HCEC 1CT (cell line): ENCODE data around the gene FAR1.

Source experiments
- DNase-seq: peaks from one replicate; pipeline ENCODE4 v3.0.0-alpha.2; 2017

FAR1 gene

GRCh38 chr11:13669544-13670488 is 1.3 kb downstream of the FAR1 start:
- no peak for DNase-seq

GRCh38 chr11:13672576-13673210 is 4.2 kb downstream of the FAR1 start:
- DNase-seq, result no peak

DNA sequence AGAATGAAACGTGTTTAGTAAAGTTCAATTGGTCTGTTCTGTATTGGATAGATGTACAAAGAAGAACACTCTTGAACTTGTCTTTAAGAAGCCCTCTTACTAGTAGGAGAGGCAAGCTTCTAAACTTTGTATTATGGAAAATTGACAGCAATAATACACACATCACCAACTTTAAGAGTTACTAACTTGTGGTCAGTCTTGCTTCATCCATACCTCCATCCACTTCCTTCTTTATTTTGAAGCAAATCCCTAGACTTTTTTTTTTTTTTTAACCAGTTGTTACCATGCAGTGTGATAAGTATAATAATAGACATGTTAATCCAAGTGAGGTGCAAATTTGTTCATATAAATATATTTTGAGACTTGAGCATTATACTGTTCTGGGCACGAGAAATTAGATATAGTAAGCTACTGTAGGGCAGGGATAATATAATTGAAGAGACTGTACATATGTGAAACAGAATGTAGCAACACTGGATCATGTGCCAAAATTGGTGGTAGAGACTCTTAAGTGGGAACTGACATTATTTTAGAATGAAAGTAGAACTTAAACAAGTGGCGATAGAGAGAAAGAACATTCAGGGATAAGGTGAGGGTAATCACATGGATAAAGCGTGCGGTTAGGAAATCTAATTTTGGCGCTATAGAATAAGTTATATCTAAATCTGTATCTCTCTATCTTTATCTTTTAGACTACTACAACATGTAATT is 6.5 kb downstream of the FAR1 start:
- peak; percentile 32 for DNase-seq

DNA sequence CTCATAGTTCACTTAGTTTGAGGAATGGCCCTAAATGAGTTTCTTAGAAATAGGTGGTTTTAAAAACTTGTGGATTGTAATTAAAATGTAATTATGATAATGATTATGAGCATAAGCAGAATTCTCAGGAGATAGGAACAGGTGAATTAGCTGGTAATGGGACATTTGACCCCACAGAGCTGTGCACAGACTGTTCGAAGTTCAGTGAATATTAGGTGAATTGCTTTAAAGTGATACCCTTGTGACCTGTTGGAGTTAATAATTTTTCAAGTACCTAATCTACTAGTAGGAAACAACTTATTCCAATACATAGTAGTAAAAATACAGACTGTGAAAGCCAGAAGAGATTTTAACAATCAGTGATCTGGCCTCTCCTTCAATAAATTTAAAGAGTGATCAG is 8.1 kb downstream of the FAR1 start:
- DNase-seq, result no peak

DNA sequence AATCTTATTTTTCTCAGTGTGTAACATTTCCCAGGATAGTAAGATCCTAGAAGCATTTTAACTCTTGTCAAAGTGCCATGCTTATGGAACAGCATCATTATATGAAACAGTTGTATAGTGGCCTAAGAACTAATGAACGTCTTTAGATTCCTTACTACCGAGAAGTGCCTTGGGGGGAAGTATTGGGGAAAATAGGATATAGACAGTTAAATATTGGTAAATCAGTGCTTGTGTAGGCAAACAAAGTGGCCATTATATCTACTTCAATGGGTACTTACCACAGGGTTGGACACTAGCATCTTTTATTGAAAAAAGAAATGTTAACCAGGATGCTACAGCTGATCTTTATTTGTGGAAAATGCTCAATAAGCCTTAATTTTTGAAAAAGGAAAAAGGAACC is 11.3 kb downstream of the FAR1 start:
- no peak for DNase-seq

- no peak for DNase-seq
These were observed 12.2 kb downstream of the FAR1 start for GRCh38 chr11:13680501-13681264.

GRCh38 chr11:13681446-13681845 is 13.0 kb downstream of the FAR1 start:
- no peak for DNase-seq

DNA sequence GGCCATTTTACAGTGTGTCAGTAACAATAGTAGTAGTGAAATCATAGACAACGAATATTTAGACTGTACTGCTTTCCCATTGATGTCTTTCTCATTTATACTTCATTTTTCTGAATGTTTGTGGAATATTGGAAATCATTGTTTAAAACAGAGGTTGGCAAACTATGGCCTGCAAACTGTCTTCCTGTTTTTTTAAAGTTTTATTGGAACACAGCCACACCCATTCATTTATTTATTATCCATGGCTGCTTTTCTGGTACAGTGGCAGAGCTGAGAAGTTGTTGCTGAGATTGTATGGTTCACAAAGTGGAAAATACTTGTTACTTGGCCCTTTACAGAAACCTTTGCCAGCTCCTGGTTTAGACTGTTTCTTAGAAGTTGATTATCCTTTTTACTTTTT is 13.7 kb downstream of the FAR1 start:
- DNase-seq, result no peak

DNA sequence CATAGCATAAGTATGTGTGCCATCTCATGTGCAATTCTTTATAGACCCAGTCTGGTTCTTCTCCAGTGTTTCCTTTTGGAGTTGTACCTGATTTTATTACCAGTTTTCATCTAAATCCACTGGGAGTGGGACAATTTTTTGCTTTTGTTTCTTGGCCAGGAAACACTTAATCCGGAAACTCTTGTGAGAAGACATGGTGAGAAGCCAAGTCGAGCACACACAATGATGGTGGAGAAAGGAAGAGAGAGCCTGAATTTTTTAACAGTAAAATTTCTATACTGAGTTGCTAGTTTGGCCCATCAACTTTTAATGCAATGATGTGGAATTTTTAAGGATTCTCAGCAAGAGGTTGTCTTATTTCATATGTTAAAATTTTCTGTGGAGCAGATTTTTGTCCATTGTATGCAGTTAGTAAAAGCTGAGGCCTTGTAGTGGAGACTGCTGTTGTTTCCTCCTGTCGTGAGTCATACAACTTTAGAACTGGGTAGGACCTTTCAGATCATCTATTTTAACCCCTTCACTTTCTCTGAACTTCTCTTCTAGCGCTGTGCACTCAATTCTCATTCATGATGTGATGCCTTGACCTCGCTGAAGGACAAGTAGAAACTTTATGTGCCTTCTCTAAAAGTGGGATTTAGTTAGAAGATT is 17.1 kb downstream of the FAR1 start:
- DNase-seq, result no peak

GRCh38 chr11:13686776-13687175 is 18.3 kb downstream of the FAR1 start:
- DNase-seq, result no peak

- no peak for DNase-seq
These were observed 18.8 kb downstream of the FAR1 start for GRCh38 chr11:13687271-13687670.

- no peak for DNase-seq
These were observed 22.9 kb downstream of the FAR1 start for GRCh38 chr11:13691286-13691899.

DNA sequence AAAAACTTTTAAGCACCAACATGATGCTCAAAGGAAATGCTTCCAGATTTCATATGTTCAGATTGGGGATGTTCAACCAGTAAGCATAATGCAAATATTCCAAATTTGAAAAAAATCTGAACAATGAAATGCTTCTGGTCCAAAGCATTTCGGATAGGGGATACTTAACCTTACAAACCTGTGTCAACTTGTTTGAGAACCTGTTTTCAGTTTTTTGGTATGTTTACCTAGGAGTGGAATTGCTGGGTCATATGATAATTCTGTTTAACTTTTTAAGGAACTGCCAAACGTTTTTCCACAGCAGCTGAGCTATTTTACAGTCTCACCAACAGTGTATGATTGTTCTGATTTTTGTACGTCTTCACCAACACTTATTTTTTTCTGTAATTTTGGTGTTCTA is 23.7 kb downstream of the FAR1 start:
- DNase-seq, result no peak

- DNase-seq, result no peak
These were observed 25.6 kb downstream of the FAR1 start for GRCh38 chr11:13694115-13694514.

DNA sequence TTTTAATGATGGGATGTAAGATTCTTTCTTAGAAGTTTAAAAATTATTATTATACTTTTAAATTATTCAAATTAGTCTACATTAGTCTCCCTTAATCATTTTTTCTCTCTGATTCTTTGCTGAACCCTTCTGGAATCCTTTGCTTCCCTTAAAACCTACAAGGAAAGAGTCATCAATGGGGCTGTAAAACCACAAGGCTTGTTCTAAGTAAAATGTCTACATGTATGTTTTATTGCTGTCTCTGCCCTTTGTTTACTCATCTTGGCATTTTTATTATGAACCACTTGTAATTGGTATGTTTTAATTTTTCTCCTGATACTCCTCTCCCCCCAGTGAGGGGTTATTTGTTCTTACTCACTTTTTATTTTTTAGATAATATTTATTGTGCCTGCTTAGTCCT is 27.4 kb downstream of the FAR1 start:
- no peak for DNase-seq

- DNase-seq, result no peak
These were observed 29.2 kb downstream of the FAR1 start for GRCh38 chr11:13697710-13698109.

DNA sequence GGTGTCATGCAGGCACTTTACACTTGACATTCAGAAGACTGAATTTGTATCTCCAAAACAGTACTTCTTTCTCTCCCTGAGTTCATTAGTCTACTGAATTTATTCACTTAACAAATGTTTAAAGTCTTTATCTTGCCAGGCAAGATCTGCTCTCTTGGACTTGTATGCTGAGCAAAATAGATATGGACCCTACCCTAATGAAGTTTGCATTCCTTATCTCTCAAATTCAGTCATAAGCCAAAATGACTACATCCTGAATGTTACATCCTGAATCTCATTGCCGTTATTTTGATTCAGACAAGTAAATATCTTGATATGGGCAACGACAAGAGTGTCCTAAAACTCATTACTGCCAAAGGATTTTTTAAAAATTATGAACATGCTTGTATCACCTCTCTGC is 29.7 kb downstream of the FAR1 start:
- no peak for DNase-seq

- DNase-seq, result no peak
These were observed 30.6 kb downstream of the FAR1 start for GRCh38 chr11:13699041-13699440.

DNA sequence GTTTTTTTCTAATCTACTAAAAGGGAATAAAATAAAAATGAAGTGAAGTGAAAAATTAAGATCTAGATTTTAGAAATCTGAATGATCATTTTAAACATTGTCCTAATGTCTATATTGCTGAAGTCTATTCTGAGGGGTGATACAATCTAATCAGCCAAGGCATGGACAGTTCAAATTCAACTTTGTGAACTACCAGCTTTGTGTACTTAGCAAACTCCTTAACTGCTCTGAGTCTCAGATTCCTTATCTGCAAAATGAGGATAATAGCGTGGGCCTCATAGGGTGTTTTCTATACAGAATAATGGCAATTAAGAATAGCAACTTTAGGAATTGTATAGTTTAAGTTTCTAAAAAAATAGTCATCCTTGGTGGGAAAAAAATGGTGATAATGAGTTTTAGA is 31.4 kb downstream of the FAR1 start:
- DNase-seq, result no peak

- DNase-seq, result no peak
These were observed 33.0 kb downstream of the FAR1 start for GRCh38 chr11:13701506-13701905.

DNA sequence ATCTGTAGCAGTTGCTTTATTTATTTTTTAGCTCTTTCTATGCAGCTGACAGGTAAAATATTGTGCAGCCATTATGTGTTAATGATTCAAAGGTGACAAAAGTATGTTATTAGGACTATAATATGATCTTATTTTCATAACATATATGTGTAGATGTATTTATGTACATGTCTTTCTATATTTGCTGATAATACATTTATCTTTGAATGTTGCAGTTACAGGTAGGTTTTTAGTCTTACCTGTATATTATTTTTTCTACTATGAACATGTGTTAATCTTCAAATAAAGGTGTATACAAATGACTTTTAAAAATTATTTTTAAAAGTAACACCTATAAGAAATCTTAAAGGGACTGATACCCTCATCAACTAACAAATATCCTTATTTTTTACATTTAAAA is 33.6 kb downstream of the FAR1 start:
- DNase-seq, result no peak

GRCh38 chr11:13705710-13706109 is 37.2 kb downstream of the FAR1 start:
- DNase-seq, result no peak
